HG03460 (cell line): ENCODE results near the gene PCDH10.
"Not testable (repeated sequence)": the region's sequence is repeated elsewhere in the genome, so short reads cannot be mapped to it uniquely, and the experiment has no call there.

Source experiments
- ATAC-seq: cut with Tn5 transposase; IDR thresholded peaks from one replicate; pipeline ENCODE4 v1.9.1; 2021; ENCODE audit not compliant: unreplicated experiment

The PCDH10 gene

GRCh38 chr4:133240451-133240850 lies 91.4 kb downstream of the PCDH10 start:
- not testable (repeated sequence) for ATAC-seq
